ENCODE measurements around the gene C1QTNF9B. TPM values are rescaled to one million over a fixed set of nuclear protein-coding genes. Genes with fewer than 3 reads are reported as not detected.
"Not testable (repeated sequence)": the region's sequence is repeated elsewhere in the genome, so short reads cannot be mapped to it uniquely, and the experiment has no call there.

The C1QTNF9B gene
- total RNA-seq, 4 donors from 2014 or later, result 0.27 to 1.1 (median 0.58) TPM; not detected in 1

- peaks cover 0 to 8% of the 10 kb centered on the region in 2 donors for H3K4me1 ChIP-seq
- intact Hi-C loops (cut with DNase I; ENCODE audit: low total_unique reads) (no loop called here), in situ Hi-C loops (cut with MboI; ENCODE audit: low sequenced_read_pairs in 4 of 4) (loop anchor here in 2 of 4 donors (25.0 kb wide), 1 partner anchor 311 kb away; no protein-coding TSS in a partner anchor)
- no peaks in the 10 kb centered on the region for H3K36me3 ChIP-seq
- no peaks in the 10 kb centered on the region for H3K9me3 ChIP-seq
- H3K27me3 ChIP-seq, result peaks cover 13 to 20% (median 19%) of the 10 kb centered on the region in 3 donors
- no peak overlapping the region for H3K27ac ChIP-seq
- ATAC-seq (peak in 1 of 2 donors; percentile 44), DNase-seq (no peak)
- TF ChIP-seq POLR2A (IDR thresholded peaks at IDR 0.05) (no peak), CTCF (IDR thresholded peaks at IDR 0.05 in 4 of 5, conservative IDR thresholded peaks at IDR 0.05 in 1 of 5) (no peak)
- no peak overlapping the region for H3K4me3 ChIP-seq
Measured at GRCh38 chr13:23901365-23901764, 4.1 kb upstream of the C1QTNF9B start.

DNA sequence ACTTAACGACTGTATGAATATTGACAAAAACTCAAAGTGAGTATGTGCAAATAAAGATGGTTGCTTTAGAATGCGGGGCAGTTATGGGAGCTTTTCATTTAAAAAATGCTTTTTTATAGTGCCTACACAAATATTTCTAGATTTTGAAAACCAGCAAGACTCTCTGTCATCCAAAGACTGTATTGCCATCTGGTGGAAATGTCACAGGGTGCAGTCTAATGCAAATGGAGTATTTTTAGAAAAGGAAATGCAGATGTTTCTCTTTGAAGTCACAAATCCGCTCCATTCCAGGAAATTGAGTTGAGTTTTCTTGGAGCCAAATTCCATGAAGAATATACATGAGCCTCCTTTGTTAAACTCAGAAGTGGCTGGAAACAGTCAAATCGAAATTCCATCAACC lies 2.3 kb upstream of the C1QTNF9B start:
- H3K9me3 ChIP-seq, result no peaks in the 10 kb centered on the region
- no peak overlapping the region for H3K27ac ChIP-seq
- peaks cover 0 to 8% of the 10 kb centered on the region in 2 donors for H3K4me1 ChIP-seq
- peak in 1 of 2 donors; percentile 65 for ATAC-seq
- intact Hi-C loops (cut with DNase I; ENCODE audit: low total_unique reads) (no loop called here), in situ Hi-C loops (cut with MboI; ENCODE audit: low sequenced_read_pairs in 4 of 4) (loop anchor here in 1 of 4 donors (25.0 kb wide), 1 partner anchor 312 kb away; no protein-coding TSS in a partner anchor)
- no peaks in the 10 kb centered on the region for H3K36me3 ChIP-seq
- H3K4me3 ChIP-seq, result no peak overlapping the region
- DNase-seq, result no peak
- peaks cover 13 to 20% (median 19%) of the 10 kb centered on the region in 3 donors for H3K27me3 ChIP-seq
- TF ChIP-seq CTCF (IDR thresholded peaks at IDR 0.05 in 4 of 5, conservative IDR thresholded peaks at IDR 0.05 in 1 of 5), result peak in 1 of 5 experiments; percentile 45
- TF ChIP-seq POLR2A (IDR thresholded peaks at IDR 0.05), result no peak

DNA sequence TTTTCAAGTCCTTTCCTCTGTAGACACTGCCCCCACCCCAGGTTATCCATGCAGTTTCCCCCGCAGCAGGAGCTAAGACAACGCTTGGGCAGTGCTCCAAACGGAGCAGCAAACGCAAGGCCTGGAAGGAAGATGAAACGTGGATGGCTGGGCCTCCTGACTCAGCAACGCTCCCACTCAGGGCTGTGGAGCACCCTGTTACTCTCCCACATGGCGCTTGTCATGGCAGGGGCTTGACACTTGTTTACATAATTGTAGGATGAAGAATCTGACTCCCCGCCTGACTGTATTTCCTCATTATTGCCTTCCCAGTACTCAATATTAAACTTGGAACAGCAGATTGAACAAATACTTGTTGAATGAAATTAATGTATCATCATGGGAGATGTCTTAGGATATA lies 799 bp upstream of the C1QTNF9B start:
- ATAC-seq (no peak), DNase-seq (no peak)
- no peaks in the 10 kb centered on the region for H3K36me3 ChIP-seq
- no peak overlapping the region for H3K27ac ChIP-seq
- TF ChIP-seq CTCF (IDR thresholded peaks at IDR 0.05 in 4 of 5, conservative IDR thresholded peaks at IDR 0.05 in 1 of 5), result no peak
- TF ChIP-seq POLR2A (IDR thresholded peaks at IDR 0.05), result no peak
- H3K27me3 ChIP-seq, result peaks cover 6 to 9% (median 8%) of the 10 kb centered on the region in 3 donors
- no peak overlapping the region for H3K4me3 ChIP-seq
- intact Hi-C loops (cut with DNase I; ENCODE audit: low total_unique reads), result no loop called here
- H3K4me1 ChIP-seq, result peaks cover 0 to 3% of the 10 kb centered on the region in 2 donors
- no peaks in the 10 kb centered on the region for H3K9me3 ChIP-seq
- in situ Hi-C loops (cut with MboI; ENCODE audit: low sequenced_read_pairs in 4 of 4), result loop anchor here in 1 of 4 donors (25.0 kb wide), 1 partner anchor 311 kb away; no protein-coding TSS in a partner anchor

- in situ Hi-C loops (cut with MboI; ENCODE audit: low sequenced_read_pairs in 4 of 4), result loop anchor here in 1 of 4 donors (25.0 kb wide), 1 partner anchor 307 kb away; no protein-coding TSS in a partner anchor
- H3K36me3 ChIP-seq; H3K9me3 ChIP-seq; DNase-seq; H3K27ac ChIP-seq; ATAC-seq; intact Hi-C loops (cut with DNase I; ENCODE audit: low total_unique reads); H3K4me3 ChIP-seq; H3K4me1 ChIP-seq; H3K27me3 ChIP-seq: not testable (repeated sequence)
Measured at GRCh38 chr13:23894746-23895145, 2.6 kb downstream of the C1QTNF9B start.

- H3K27ac ChIP-seq; H3K4me3 ChIP-seq; ATAC-seq; H3K4me1 ChIP-seq; H3K36me3 ChIP-seq; H3K9me3 ChIP-seq; intact Hi-C loops (cut with DNase I; ENCODE audit: low total_unique reads); DNase-seq; H3K27me3 ChIP-seq: not testable (repeated sequence)
- in situ Hi-C loops (cut with MboI; ENCODE audit: low sequenced_read_pairs in 4 of 4), result loop anchor here in 1 of 4 donors (25.0 kb wide), 1 partner anchor 306 kb away; no protein-coding TSS in a partner anchor
Measured at GRCh38 chr13:23893791-23894190, 3.5 kb downstream of the C1QTNF9B start.

All from gastrocnemius medialis (tissue), 4 donors.